Brain microvascular endothelial cell (primary cell): ENCODE data around the gene PTPRA.

Source experiments
- DNase-seq: peaks from one replicate; pipeline ENCODE4 v3.0.0-alpha.2; 2020
- H3K27ac ChIP-seq: fragments of 250-450 bp; sonication (Bioruptor Pico); 2 replicates; pipeline ENCODE4 v1.5.1; 2020; ENCODE audit warnings: mild to moderate bottlenecking, moderate library complexity
- H3K27me3 ChIP-seq: fragments of 250-450 bp; sonication (Bioruptor Pico); replicated peaks from 2 replicates; pipeline ENCODE4 v1.5.1; 2020; ENCODE audit warnings: mild to moderate bottlenecking
- H3K36me3 ChIP-seq: fragments of 250-450 bp; sonication (Bioruptor Pico); replicated peaks from 2 replicates; pipeline ENCODE4 v1.5.1; 2020; ENCODE audit warnings: mild to moderate bottlenecking
- H3K4me3 ChIP-seq: 2 replicates; pipeline ENCODE4 v1.5.1; 2011; ENCODE audit warnings: low read depth, mild to moderate bottlenecking, control low read depth, low read length, moderate library complexity
- CTCF ChIP-seq: IDR thresholded peaks from 2 replicates; pipeline ENCODE4 v1.5.1; 2011; ENCODE audit warnings: low read depth, mild to moderate bottlenecking, moderate library complexity, low read length, control low read depth, inconsistent platforms; ENCODE audit errors: missing control alignments
- in situ Hi-C: cut with HindIII; loops from 2 replicates; pipeline ENCODE4 v1.10.0; 2017; ENCODE audit warnings: low sequenced_read_pairs, low pct_ligation_motif_present

The PTPRA gene

GRCh38 chr20:3040086-3040485, 166.8 kb downstream of the PTPRA start:
- in situ Hi-C loops, result no loop called here
- no peaks in the 10 kb centered on the region for H3K27me3 ChIP-seq
- no peak overlapping the region for H3K27ac ChIP-seq
- TF ChIP-seq CTCF, result no peak
- peaks cover 44% of the 10 kb centered on the region for H3K36me3 ChIP-seq
- H3K4me3 ChIP-seq, result no peak overlapping the region
- DNase-seq, result no peak

GRCh38 chr20:3041854-3042409, 168.7 kb downstream of the PTPRA start:
- no peak for TF ChIP-seq CTCF
- Histone ChIP-seq H3K27ac (no peak overlapping the region), H3K27me3 (no peaks in the 10 kb centered on the region), H3K4me3 (no peak overlapping the region), H3K36me3 (peaks cover 26% of the 10 kb centered on the region)
- no peak for DNase-seq
- in situ Hi-C loops, result no loop called here

- no peaks in the 10 kb centered on the region for H3K27me3 ChIP-seq
- in situ Hi-C loops, result no loop called here
- H3K4me3 ChIP-seq, result no peak overlapping the region
- TF ChIP-seq CTCF, result no peak
- no peak for DNase-seq
- no peak overlapping the region for H3K27ac ChIP-seq
- peaks cover 22% of the 10 kb centered on the region for H3K36me3 ChIP-seq
These were observed 169.3 kb downstream of the PTPRA start for GRCh38 chr20:3042625-3043024.

- no peak for DNase-seq
- in situ Hi-C loops, result no loop called here
These were observed 170.0 kb downstream of the PTPRA start, which contains the start of gene GNRH2 for GRCh38 chr20:3043322-3043721. Gene GNRH2 (plus strand): TSS chr20:3043622. CDS start chr20:3044415, 793 bp downstream.

GRCh38 chr20:3044336-3044965, 171.2 kb downstream of the PTPRA start:
- no peak for DNase-seq

More at GRCh38 chr20:3043322-3043721, 170.0 kb downstream of the PTPRA start, which contains the start of gene GNRH2:
- no peak for TF ChIP-seq CTCF
- H3K27ac ChIP-seq, result no peak within 1 kb of the TSS
- H3K4me3 ChIP-seq, result no peak within 1 kb of the TSS
- H3K36me3 ChIP-seq, result peaks cover 26% of the 10 kb centered on the region
- no peaks in the 10 kb centered on the region for H3K27me3 ChIP-seq

More at GRCh38 chr20:3044336-3044965, 171.2 kb downstream of the PTPRA start:
- in situ Hi-C loops, result no loop called here
- H3K27ac ChIP-seq, result no peak overlapping the region
- TF ChIP-seq CTCF, result no peak
- no peak overlapping the region for H3K4me3 ChIP-seq
- peaks cover 24% of the 10 kb centered on the region for H3K36me3 ChIP-seq
- H3K27me3 ChIP-seq, result no peaks in the 10 kb centered on the region
